Smooth muscle cell (in vitro differentiated cells): ENCODE data around the gene ATP6V1G1. TPM values are rescaled to one million over a fixed set of nuclear protein-coding genes. Genes with fewer than 3 reads are reported as not detected.

Experiments
- DNase-seq: peaks from one replicate; lab custom pipeline; 2025; ENCODE audit not compliant: unreplicated experiment; lab: John Stamatoyannopoulos, UW
- H2AFZ ChIP-seq: fragments of 200-600 bp; sonication (generic); 2 replicates; pipeline ENCODE4 v1.6.0; 2016; ENCODE audit warnings: antibody characterized with exemption, low read depth, mild to moderate bottlenecking
- H3F3A ChIP-seq: fragments of 200-600 bp; sonication (generic); 2 replicates; pipeline ENCODE4 v1.6.0; 2017; ENCODE audit warnings: antibody characterized with exemption, low read depth
- H3K27ac ChIP-seq: fragments of 200-600 bp; sonication (generic); 2 replicates; pipeline ENCODE4 v1.5.1; 2016; ENCODE audit warnings: low read depth, mild to moderate bottlenecking
- H3K27me3 ChIP-seq: fragments of 200-600 bp; sonication (generic); 2 replicates; pipeline ENCODE4 v1.6.1; 2016; ENCODE audit warnings: low read depth, mild to moderate bottlenecking
- H3K36me3 ChIP-seq: fragments of 200-600 bp; sonication (generic); 2 replicates; pipeline ENCODE4 v1.5.1; 2016; ENCODE audit warnings: low read depth
- H3K4me1 ChIP-seq: fragments of 200-600 bp; sonication (generic); 2 replicates; pipeline ENCODE4 v1.5.1; 2016; ENCODE audit warnings: low read depth
- H3K4me2 ChIP-seq: fragments of 200-600 bp; sonication (generic); 2 replicates; pipeline ENCODE4 v1.6.0; 2016; ENCODE audit warnings: mild to moderate bottlenecking
- H3K4me3 ChIP-seq: fragments of 200-600 bp; sonication (generic); 2 replicates; pipeline ENCODE4 v1.5.1; 2016; ENCODE audit warnings: mild to moderate bottlenecking
- H3K79me2 ChIP-seq: fragments of 200-600 bp; sonication (generic); 2 replicates; pipeline ENCODE4 v1.6.0; 2016; ENCODE audit warnings: low read depth, mild to moderate bottlenecking
- H3K9ac ChIP-seq: fragments of 200-600 bp; sonication (generic); 2 replicates; pipeline ENCODE4 v1.6.0; 2016; ENCODE audit warnings: low read depth
- H3K9me3 ChIP-seq: fragments of 200-600 bp; sonication (generic); replicated peaks from 2 replicates; pipeline ENCODE4 v1.5.1; 2016; ENCODE audit warnings: low read depth
- H4K20me1 ChIP-seq: fragments of 200-600 bp; sonication (generic); 2 replicates; pipeline ENCODE4 v1.6.0; 2016; ENCODE audit warnings: low read depth
- CTCF ChIP-seq: fragments of 200-600 bp; sonication (generic); IDR thresholded peaks from 2 replicates; pipeline ENCODE4 v1.5.1; 2017; ENCODE audit warnings: borderline replicate concordance, mild to moderate bottlenecking, antibody characterized with exemption; ENCODE audit not compliant: insufficient read depth, poor library complexity, severe bottlenecking
- WGBS: methylation state at CpG from one replicate; pipeline ENCODE4 v1.1.7; 2016; ENCODE audit warnings: low lambda C conversion rate; 5-methylcytosine and 5-hydroxymethylcytosine counted together
- polyA plus RNA-seq: library from polyadenylated mRNA; unstranded; fragments of >200 nt; fragmentation: Nextera tagmentation; extraction: Ambion mirVana; gene quantifications from 2 replicates; pipeline ENCODE4 v1.2.1, GENCODE V29; 2016
- total RNA-seq: library from RNA; depleted of rRNA; stranded (reverse); fragments of >200 nt; gene quantifications from 2 replicates; pipeline ENCODE4 v1.2.3, GENCODE V29; 2014

Gene ATP6V1G1
- total and polyA plus RNA-seq, 2 experiments from 2014 or later, result 340 to 400 TPM

GRCh38 chr9:114545055-114545454, 42.5 kb upstream of the ATP6V1G1 start:
- H3K4me3 ChIP-seq, result no peak overlapping the region
- H4K20me1 ChIP-seq, result no peaks in the 10 kb centered on the region
- H3K4me2 ChIP-seq, result no peak overlapping the region
- H3F3A ChIP-seq, result no peaks in the 10 kb centered on the region
- H3K27ac ChIP-seq, result no peak overlapping the region
- H3K4me1 ChIP-seq, result no peaks in the 10 kb centered on the region
- TF ChIP-seq CTCF, result no peak
- H3K9me3 ChIP-seq, result no peaks in the 10 kb centered on the region
- H2AFZ ChIP-seq, result no peak overlapping the region
- no peaks in the 10 kb centered on the region for H3K27me3 ChIP-seq
- WGBS, result 60% methylated on average over 5 of the region's 5 CpGs
- H3K79me2 ChIP-seq, result no peaks in the 10 kb centered on the region
- no peak for DNase-seq
- no peaks in the 10 kb centered on the region for H3K36me3 ChIP-seq
- H3K9ac ChIP-seq, result no peak overlapping the region

GRCh38 chr9:114546851-114547250, 40.7 kb upstream of the ATP6V1G1 start:
- TF ChIP-seq CTCF, result no peak
- H3K27me3 ChIP-seq, result no peaks in the 10 kb centered on the region
- H4K20me1 ChIP-seq, result no peaks in the 10 kb centered on the region
- no peaks in the 10 kb centered on the region for H3F3A ChIP-seq
- no peaks in the 10 kb centered on the region for H3K9me3 ChIP-seq
- no peak overlapping the region for H3K4me2 ChIP-seq
- no peak for DNase-seq
- H3K79me2 ChIP-seq, result no peaks in the 10 kb centered on the region
- no peaks in the 10 kb centered on the region for H3K36me3 ChIP-seq
- H3K9ac ChIP-seq, result no peak overlapping the region
- H3K4me3 ChIP-seq, result no peak overlapping the region
- H3K27ac ChIP-seq, result no peak overlapping the region
- no peak overlapping the region for H2AFZ ChIP-seq
- no peaks in the 10 kb centered on the region for H3K4me1 ChIP-seq

GRCh38 chr9:114549697-114550330, 37.8 kb upstream of the ATP6V1G1 start:
- Histone ChIP-seq H3K9me3 (no peaks in the 10 kb centered on the region), H3K79me2 (no peaks in the 10 kb centered on the region), H3K4me2 (no peak overlapping the region), H2AFZ (no peak overlapping the region), H3K27me3 (no peaks in the 10 kb centered on the region), H3K9ac (no peak overlapping the region), H3F3A (peaks cover 4% of the 10 kb centered on the region), H3K4me3 (no peak overlapping the region), H4K20me1 (no peaks in the 10 kb centered on the region), H3K36me3 (no peaks in the 10 kb centered on the region), H3K4me1 (peaks cover 5% of the 10 kb centered on the region), H3K27ac (no peak overlapping the region)
- no peak for TF ChIP-seq CTCF
- no peak for DNase-seq
- 90% methylated on average over 9 of the region's 9 CpGs for WGBS
